ENCODE data around the gene SYCE3.
A peak's percentile ranks its signal among the peaks of the same experiment; 100 is the strongest.
"Not testable (repeated sequence)": the region's sequence is repeated elsewhere in the genome, so short reads cannot be mapped to it uniquely, and the experiment has no call there.

The SYCE3 gene

GRCh38 chr22:50562523-50563412, at the start of gene SYCE3:
TSS of gene SYCE3 (minus strand) at chr22:50562919. CDS start at chr22:50556405, 6,514 bp downstream.
- DNase-seq, result peak; percentile 56

- no peak for DNase-seq
Observed at GRCh38 chr22:50612168-50612527, 49.4 kb upstream of the SYCE3 start.

- no peak for DNase-seq
Observed at GRCh38 chr22:50611341-50612060, 48.8 kb upstream of the SYCE3 start.

DNA sequence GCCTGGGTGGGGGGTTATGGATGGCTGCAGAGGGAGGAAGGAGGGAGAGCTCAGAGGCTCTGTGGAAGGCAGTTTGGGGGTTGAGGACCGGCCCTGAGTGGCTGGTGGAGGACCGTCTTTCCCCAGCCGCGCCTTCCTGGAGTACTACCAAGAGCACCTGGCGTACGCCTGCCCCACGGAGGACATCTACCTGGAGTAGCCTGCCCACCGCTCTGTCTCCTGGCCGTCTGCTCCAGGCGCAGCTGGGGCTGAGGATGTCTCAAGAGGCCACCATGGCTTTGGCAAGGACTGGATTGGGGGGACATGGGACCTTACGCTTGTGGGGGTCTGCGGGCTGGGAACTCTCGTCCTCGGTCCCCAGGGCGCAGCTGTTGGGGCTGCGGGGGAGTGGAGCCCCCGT, 47.9 kb upstream of the SYCE3 start:
- DNase-seq, result no peak

GRCh38 chr22:50610041-50610451, 47.3 kb upstream of the SYCE3 start:
- DNase-seq, result no peak

DNA sequence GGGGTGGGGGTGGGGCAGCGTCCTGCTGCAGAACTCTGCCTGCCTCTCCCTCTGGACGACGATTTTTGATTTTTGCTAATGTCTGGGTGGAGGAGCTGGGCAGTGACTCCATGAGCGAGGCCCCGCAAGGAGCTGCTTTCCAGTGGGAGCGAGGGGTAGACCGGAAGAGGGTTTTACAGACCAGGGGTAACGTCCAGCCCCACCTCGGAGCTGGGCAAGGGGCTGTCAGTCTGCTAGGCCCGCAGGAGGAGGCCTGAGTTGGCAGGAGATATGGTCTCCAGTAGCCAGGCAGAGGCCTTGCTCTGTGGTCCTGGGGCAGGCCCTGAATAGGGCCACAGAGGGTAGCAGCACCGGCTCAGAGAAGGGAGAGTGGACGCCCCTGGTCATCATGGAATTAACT, 46.9 kb upstream of the SYCE3 start:
- no peak for DNase-seq

DNA sequence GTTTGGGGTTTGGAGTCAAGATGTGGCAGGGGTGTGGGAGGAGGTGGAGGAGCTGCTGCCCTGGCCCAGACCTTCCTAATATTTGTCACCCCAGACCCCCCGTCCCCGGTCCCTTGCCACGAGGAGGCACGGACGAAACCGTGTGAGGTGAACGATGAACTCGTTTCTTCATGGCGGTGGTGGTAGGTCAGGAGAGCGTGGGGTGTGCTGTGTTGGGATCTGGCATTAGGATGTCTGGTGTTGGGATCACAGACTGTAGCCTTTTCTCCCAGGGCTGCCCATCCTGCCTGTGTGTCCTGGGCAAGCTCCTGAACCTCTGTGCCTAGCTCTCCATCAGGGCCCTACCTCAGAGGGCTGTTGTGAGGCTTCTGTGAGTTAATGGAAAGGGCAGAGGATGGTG, 46.3 kb upstream of the SYCE3 start:
- DNase-seq, result no peak

GRCh38 chr22:50608058-50608840, 45.5 kb upstream of the SYCE3 start:
- DNase-seq, result not testable (repeated sequence)

GRCh38 chr22:50607659-50608020, 44.9 kb upstream of the SYCE3 start:
- DNase-seq, result no peak

DNA sequence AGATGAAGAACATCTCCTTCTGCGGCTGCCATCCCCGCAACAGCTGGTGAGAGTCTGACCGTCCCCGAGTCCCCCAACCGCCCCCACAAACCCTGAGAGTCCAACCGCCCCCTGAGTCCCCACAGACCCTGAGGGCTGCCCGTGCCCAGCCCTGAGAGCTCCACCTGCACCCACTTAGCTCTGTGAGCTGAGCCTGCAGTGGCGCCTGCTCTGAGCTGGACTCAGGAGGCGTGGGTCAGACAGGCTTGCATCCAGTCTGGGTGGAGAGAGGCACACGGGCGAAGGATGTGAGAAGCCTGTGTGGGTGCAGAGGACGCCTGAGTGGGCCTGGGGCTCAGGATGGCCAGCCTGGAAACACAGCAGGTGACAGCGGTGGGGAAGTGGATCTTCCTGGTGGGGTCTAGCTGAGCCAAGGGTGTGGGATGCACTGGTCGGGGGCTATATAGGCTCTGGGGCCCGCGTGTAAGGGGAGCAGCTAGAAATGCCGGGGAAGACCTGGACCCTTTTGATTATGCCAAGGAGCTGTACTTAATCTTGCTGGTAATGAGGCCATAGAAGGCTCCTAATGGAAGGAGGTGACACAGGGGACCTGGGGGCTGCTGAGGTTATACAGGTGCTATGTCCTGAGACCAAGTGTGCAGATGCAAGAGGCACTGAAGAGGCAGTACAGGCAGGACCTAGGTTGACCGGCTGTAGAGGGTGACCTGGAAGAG, 44.4 kb upstream of the SYCE3 start:
- DNase-seq, result no peak

- no peak for DNase-seq
Observed at GRCh38 chr22:50606165-50606945, 43.6 kb upstream of the SYCE3 start.

GRCh38 chr22:50605613-50606074, 42.9 kb upstream of the SYCE3 start:
- DNase-seq, result no peak

GRCh38 chr22:50605002-50605612, 42.4 kb upstream of the SYCE3 start:
- DNase-seq, result no peak

DNA sequence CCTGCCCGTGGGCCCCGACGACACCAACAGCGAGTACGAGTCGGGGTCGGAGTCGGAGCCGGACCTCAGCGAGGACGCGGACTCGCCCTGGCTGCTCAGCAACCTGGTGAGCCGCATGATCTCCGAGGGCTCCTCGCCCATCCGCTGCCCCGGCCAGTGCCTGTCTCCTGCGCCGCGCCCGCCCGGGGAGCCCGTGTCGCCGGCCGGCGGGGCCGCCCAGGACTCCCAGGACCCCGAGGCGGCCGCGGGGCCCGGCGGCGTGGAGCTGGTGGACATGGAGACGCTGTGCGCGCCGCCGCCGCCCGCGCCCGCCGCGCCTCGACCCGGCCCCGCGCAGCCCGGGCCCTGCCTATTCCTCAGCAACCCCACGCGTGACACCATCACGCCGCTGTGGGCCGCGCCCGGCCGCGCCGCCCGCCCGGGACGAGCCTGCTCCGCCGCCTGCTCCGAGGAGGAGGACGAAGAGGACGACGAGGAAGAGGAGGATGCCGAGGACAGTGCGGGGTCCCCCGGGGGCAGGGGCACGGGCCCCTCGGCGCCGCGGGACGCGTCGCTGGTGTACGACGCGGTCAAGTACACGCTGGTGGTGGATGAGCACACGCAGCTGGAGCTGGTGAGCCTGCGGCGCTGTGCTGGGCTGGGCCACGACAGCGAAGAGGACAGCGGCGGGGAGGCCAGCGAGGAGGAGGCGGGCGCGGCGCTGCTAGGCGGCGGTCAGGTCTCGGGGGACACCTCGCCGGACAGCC, 41.7 kb upstream of the SYCE3 start:
- DNase-seq, result no peak

DNA sequence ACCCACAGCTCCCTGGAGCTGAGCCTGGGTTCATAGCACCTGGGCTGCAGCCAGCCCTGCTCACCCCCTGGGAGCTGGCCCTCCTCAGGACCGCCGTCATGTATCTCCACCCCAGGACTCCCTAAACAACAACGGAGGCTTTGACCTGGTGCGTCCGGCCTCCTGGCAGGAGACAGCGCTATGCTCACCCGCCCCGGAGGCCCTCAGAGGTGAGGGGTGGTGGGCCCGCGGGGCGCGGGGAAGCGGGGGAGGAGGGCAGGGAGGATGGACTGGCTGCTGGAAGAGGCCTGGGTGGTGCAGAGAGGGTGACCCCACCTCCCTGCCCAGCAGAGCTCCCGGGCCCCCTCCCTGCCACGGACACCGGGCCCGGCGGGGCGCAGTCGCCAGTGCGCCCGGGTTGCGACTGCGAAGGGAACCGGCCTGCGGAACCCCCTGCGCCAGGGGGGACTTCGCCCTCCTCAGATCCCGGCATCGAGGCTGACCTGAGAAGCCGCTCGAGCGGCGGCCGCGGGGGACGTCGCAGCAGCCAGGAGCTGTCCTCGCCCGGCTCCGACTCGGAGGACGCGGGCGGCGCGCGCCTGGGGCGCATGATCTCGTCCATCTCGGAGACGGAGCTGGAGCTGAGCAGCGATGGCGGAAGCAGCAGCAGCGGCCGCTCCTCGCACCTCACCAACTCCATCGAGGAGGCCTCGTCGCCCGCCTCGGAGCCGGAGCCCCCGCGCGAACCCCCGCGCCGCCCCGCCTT, 41.0 kb upstream of the SYCE3 start:
- no peak for DNase-seq

- DNase-seq, result no peak
Observed at GRCh38 chr22:50602338-50602700, 39.6 kb upstream of the SYCE3 start.

GRCh38 chr22:50601669-50602337, 39.1 kb upstream of the SYCE3 start:
- no peak for DNase-seq

DNA sequence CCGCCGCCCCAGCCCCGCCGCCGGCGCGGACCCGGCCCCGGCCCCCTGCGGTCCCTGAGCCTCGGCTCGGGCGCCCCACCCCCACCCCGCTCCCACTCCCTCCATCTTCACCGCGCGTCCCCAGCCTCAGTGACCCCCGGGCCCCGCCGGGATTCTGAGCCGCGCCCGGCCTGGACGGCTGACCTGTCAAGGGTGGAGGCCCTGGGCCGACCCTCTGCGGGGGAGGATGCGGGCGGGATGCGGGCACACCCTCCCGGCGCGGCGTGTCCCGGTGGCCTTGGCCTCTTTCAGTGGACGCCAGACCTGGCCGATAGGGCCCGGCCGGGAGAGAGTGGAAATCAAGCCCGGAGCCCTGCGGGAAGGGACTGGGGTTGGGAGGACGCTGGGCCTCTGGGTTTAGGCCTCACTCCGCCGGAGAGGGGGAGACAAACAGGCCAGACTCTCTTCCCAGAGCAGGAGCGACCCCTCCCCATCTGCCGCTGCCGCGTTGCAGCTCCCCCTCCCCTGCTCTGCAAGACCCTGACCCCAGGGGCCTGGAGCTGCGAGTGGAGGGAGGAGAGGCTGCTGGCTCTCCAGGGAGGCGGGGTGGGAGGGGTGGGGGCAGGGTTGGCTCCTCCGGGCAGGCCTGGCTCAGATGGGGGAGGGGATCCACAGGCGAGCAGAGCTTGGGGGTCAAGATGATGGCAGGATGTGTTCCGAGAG, 38.4 kb upstream of the SYCE3 start:
- no peak for DNase-seq

DNA sequence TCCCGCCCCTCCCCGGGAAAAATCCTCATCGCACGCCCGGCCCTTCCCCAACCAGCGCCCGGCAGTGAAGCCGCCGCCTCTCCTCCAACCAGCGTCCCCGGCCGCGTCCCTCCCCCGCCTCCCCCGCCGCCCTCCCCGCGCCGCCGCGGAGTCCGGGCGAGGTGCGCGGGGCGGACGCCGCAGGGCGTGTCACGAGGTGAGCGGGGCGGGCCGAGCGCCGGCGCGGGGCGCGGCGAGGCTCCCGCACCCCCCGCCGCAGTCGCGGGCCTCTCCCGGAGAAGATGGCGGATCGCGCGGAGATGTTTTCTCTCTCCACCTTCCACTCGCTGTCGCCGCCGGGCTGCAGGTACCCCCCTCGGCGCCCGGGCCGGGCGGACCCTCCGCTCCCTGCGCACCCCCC, 37.8 kb upstream of the SYCE3 start, which contains the start of gene MAPK8IP2:
TSS of gene MAPK8IP2 (plus strand) at position 256 of the 400 bp plus-strand sequence. CDS start at position 282, 26 bp downstream.
- no peak for DNase-seq

All from NCI-H2029 treated with DMSO at 0.1 percent for 48 hours (cell line).